Astrocyte (in vitro differentiated cells and primary cell): ENCODE results near the gene DNAJB6.

Experiments used
- CTCF ChIP-seq: IDR thresholded peaks from 2 replicates; pipeline ENCODE4 v1.5.1; 2011; ENCODE audit warnings: low read depth, mild to moderate bottlenecking, inconsistent platforms, low read length, moderate library complexity; ENCODE audit not compliant: insufficient read depth
- EZH2 ChIP-seq: IDR thresholded peaks from 2 replicates; pipeline ENCODE4 v1.6.1; 2012; ENCODE audit warnings: mild to moderate bottlenecking, low read length, inconsistent platforms; ENCODE audit not compliant: insufficient read depth

DNA sequence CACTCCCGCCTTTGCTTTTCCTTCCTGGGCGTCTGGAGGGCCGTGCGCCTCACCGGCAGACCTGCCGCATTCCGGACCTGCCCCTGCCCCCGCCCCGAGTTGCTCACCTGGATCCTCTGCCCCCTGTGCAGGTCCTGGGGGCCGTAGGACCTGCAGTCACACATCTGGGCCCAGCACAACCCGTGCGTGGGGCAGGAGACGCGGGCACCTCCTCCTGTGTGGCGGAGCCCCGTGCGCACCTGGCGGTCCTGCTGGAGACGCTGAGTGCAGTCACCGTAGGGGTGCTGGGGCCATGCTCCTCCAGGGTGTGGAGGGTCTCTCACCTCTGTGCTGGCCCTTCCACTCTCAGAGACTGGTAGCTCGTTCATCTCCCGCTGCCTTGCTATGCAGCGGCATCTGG lies 85.5 kb downstream of the DNAJB6 start:
- TF ChIP-seq CTCF (no peak), EZH2 (no peak)
